ENCODE data around the gene AK4. TPM values are rescaled to one million over a fixed set of nuclear protein-coding genes. Genes with fewer than 3 reads are reported as not detected.

AK4 gene
- total RNA-seq, 1 donor from 2014 or later = 133 TPM

- no peaks in the 10 kb centered on the region for H3K9me3 Mint-ChIP-seq (ENCODE audit: unreplicated experiment)
- H3K4me3 ChIP-seq (ENCODE audit: insufficient read depth, low read depth, low read length) = no peak overlapping the region
- no peaks in the 10 kb centered on the region for H3K9me3 ChIP-seq (ENCODE audit: insufficient read depth, low read depth, low read length)
- no peak overlapping the region for H3K4me2 ChIP-seq (ENCODE audit: low read length)
- H3K9ac ChIP-seq (ENCODE audit: low read length) = no peak overlapping the region
- peak; percentile 41 for FAIRE-seq
- TF ChIP-seq CTCF (IDR thresholded peaks at IDR 0.05; ENCODE audit: insufficient read depth, low read depth, low read length) = no peak
- no peak for TF ChIP-seq EZH2 (IDR thresholded peaks at IDR 0.05; ENCODE audit: insufficient read depth, low read length)
- DNase-seq (ENCODE audit: low read depth) = peak; percentile 50
- no peaks in the 10 kb centered on the region for H3K36me3 Mint-ChIP-seq (ENCODE audit: low read depth, unreplicated experiment)
- H3K27me3 ChIP-seq (ENCODE audit: insufficient read depth, low read length) = no peaks in the 10 kb centered on the region
- no peak overlapping the region for H3K27ac ChIP-seq (ENCODE audit: low read depth, low read length)
- H3K36me3 ChIP-seq (ENCODE audit: insufficient read depth, low read length) = no peaks in the 10 kb centered on the region
- H3K4me1 ChIP-seq (ENCODE audit: insufficient read depth, low read length) = peaks cover 6% of the 10 kb centered on the region
- no peaks in the 10 kb centered on the region for H4K20me1 ChIP-seq (ENCODE audit: insufficient read depth, low read length)
- H3K27ac Mint-ChIP-seq (ENCODE audit: unreplicated experiment) = peak overlapping the region; percentile 84
- no peaks in the 10 kb centered on the region for H3K79me2 ChIP-seq (ENCODE audit: insufficient read depth, low read length)
- peaks cover 14% of the 10 kb centered on the region for H3K4me1 Mint-ChIP-seq (ENCODE audit: low read depth, unreplicated experiment)
- peaks cover 2% of the 10 kb centered on the region for H3K27me3 Mint-ChIP-seq (ENCODE audit: low read depth, unreplicated experiment)
- peak overlapping the region; percentile 8 for H3K4me3 Mint-ChIP-seq (ENCODE audit: unreplicated experiment)
- H2AFZ ChIP-seq (ENCODE audit: low read depth, low read length) = no peak overlapping the region
These were observed 113.0 kb downstream of the AK4 start for GRCh38 chr1:65260851-65261473.

GRCh38 chr1:65263286-65263685 is 115.3 kb downstream of the AK4 start:
- no peaks in the 10 kb centered on the region for H3K36me3 Mint-ChIP-seq (ENCODE audit: low read depth, unreplicated experiment)
- H3K27me3 ChIP-seq (ENCODE audit: insufficient read depth, low read length) = no peaks in the 10 kb centered on the region
- no peak overlapping the region for H3K4me2 ChIP-seq (ENCODE audit: low read length)
- no peaks in the 10 kb centered on the region for H3K36me3 ChIP-seq (ENCODE audit: insufficient read depth, low read length)
- H4K20me1 ChIP-seq (ENCODE audit: insufficient read depth, low read length) = no peaks in the 10 kb centered on the region
- H3K4me1 ChIP-seq (ENCODE audit: insufficient read depth, low read length) = peaks cover 6% of the 10 kb centered on the region
- H3K9ac ChIP-seq (ENCODE audit: low read length) = no peak overlapping the region
- no peaks in the 10 kb centered on the region for H3K27me3 Mint-ChIP-seq (ENCODE audit: low read depth, unreplicated experiment)
- no peak overlapping the region for H3K4me3 ChIP-seq (ENCODE audit: insufficient read depth, low read depth, low read length)
- no peaks in the 10 kb centered on the region for H3K9me3 ChIP-seq (ENCODE audit: insufficient read depth, low read depth, low read length)
- H3K9me3 Mint-ChIP-seq (ENCODE audit: unreplicated experiment) = no peaks in the 10 kb centered on the region
- DNase-seq (ENCODE audit: low read depth) = no peak
- FAIRE-seq = no peak
- TF ChIP-seq EZH2 (IDR thresholded peaks at IDR 0.05; ENCODE audit: insufficient read depth, low read length) (no peak), CTCF (IDR thresholded peaks at IDR 0.05; ENCODE audit: insufficient read depth, low read depth, low read length) (no peak)
- no peak overlapping the region for H3K27ac ChIP-seq (ENCODE audit: low read depth, low read length)
- H3K27ac Mint-ChIP-seq (ENCODE audit: unreplicated experiment) = no peak overlapping the region
- H2AFZ ChIP-seq (ENCODE audit: low read depth, low read length) = no peak overlapping the region
- H3K79me2 ChIP-seq (ENCODE audit: insufficient read depth, low read length) = no peaks in the 10 kb centered on the region
- H3K4me3 Mint-ChIP-seq (ENCODE audit: unreplicated experiment) = no peak overlapping the region
- H3K4me1 Mint-ChIP-seq (ENCODE audit: low read depth, unreplicated experiment) = peaks cover 16% of the 10 kb centered on the region

- H3K79me2 ChIP-seq (ENCODE audit: insufficient read depth, low read length) = no peaks in the 10 kb centered on the region
- Mint-ChIP-seq H3K4me1 (ENCODE audit: low read depth, unreplicated experiment) (peaks cover 16% of the 10 kb centered on the region), H3K27me3 (ENCODE audit: low read depth, unreplicated experiment) (no peaks in the 10 kb centered on the region), H3K4me3 (ENCODE audit: unreplicated experiment) (peak overlapping the region; percentile 70), H3K9me3 (ENCODE audit: unreplicated experiment) (no peaks in the 10 kb centered on the region), H3K27ac (ENCODE audit: unreplicated experiment) (peak overlapping the region; percentile 44), H3K36me3 (ENCODE audit: low read depth, unreplicated experiment) (no peaks in the 10 kb centered on the region)
- DNase-seq (ENCODE audit: low read depth) (peak; percentile 52), FAIRE-seq (no peak)
- peak overlapping the region; percentile 51 for H3K4me3 ChIP-seq (ENCODE audit: insufficient read depth, low read depth, low read length)
- TF ChIP-seq CTCF (IDR thresholded peaks at IDR 0.05; ENCODE audit: insufficient read depth, low read depth, low read length) (no peak), EZH2 (IDR thresholded peaks at IDR 0.05; ENCODE audit: insufficient read depth, low read length) (no peak)
- no peaks in the 10 kb centered on the region for H4K20me1 ChIP-seq (ENCODE audit: insufficient read depth, low read length)
- H3K4me2 ChIP-seq (ENCODE audit: low read length) = peak overlapping the region; percentile 85
- H3K27me3 ChIP-seq (ENCODE audit: insufficient read depth, low read length) = no peaks in the 10 kb centered on the region
- H3K4me1 ChIP-seq (ENCODE audit: insufficient read depth, low read length) = peaks cover 6% of the 10 kb centered on the region
- no peak overlapping the region for H3K9ac ChIP-seq (ENCODE audit: low read length)
- no peak overlapping the region for H3K27ac ChIP-seq (ENCODE audit: low read depth, low read length)
- no peaks in the 10 kb centered on the region for H3K9me3 ChIP-seq (ENCODE audit: insufficient read depth, low read depth, low read length)
- no peaks in the 10 kb centered on the region for H3K36me3 ChIP-seq (ENCODE audit: insufficient read depth, low read length)
- peak overlapping the region; percentile 51 for H2AFZ ChIP-seq (ENCODE audit: low read depth, low read length)
These were observed 116.4 kb downstream of the AK4 start for GRCh38 chr1:65264197-65264929.
